Measurements from ENCODE around the gene S100PBP.
"Not testable (repeated sequence)": the region's sequence is repeated elsewhere in the genome, so short reads cannot be mapped to it uniquely, and the experiment has no call there.

Gene S100PBP

DNA sequence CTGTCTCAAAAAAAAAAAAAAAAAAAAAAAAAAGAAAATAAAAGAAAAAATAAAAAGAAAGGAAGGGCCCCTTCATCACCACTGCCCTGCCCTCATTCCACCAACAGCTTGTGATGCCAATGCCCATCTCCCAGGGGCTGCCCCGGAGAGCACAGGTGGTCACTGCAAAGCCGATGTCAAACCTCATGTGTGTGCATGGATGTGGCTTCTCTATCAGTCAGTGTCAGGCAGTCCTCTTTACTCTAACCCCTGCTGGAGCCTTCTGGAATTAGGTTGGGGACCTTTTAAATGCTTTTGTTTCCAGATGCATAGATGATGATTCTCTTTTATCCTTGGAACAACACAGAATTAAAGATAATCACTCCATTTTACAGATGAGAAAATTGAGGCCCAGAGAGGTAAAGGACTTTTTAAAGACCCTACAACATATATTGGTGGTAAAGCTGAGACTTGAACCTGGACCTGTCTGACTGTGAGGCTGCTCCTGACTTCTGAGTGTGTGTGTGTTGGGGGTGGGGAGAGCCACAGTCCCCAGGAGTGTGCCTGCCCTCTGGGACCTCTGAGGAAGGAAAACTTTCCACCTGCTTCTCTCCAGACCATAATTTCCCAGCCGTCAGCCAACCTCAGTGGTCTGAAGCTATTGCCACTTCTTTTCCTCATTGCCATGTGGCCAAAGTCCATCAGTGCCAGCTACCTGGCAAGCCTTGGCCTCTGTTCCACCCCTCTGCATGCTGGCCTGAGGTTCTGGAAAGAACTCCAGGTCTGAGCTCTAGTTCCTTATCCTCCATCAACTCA lies 86.7 kb downstream of the S100PBP start:
- H3K27ac ChIP-seq (ENCODE audit: low read length), result no peak overlapping the region
- H3K79me2 ChIP-seq (ENCODE audit: low read length), result no peaks in the 10 kb centered on the region
- H3K9ac ChIP-seq (ENCODE audit: low read length), result no peak overlapping the region
- TF ChIP-seq EZH2phosphoT487 (IDR thresholded peaks at IDR 0.05; ENCODE audit: low read depth), result no peak
- TF ChIP-seq, protein P1, sequence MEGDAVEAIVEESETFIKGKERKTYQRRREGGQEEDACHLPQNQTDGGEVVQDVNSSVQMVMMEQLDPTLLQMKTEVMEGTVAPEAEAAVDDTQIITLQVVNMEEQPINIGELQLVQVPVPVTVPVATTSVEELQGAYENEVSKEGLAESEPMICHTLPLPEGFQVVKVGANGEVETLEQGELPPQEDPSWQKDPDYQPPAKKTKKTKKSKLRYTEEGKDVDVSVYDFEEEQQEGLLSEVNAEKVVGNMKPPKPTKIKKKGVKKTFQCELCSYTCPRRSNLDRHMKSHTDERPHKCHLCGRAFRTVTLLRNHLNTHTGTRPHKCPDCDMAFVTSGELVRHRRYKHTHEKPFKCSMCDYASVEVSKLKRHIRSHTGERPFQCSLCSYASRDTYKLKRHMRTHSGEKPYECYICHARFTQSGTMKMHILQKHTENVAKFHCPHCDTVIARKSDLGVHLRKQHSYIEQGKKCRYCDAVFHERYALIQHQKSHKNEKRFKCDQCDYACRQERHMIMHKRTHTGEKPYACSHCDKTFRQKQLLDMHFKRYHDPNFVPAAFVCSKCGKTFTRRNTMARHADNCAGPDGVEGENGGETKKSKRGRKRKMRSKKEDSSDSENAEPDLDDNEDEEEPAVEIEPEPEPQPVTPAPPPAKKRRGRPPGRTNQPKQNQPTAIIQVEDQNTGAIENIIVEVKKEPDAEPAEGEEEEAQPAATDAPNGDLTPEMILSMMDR (IDR thresholded peaks at IDR 0.05; ENCODE audit: low read depth, low read length), result no peak
- no peaks in the 10 kb centered on the region for H3K36me3 ChIP-seq (replicated peaks; ENCODE audit: low read depth, low read length)
- H3K27me3 ChIP-seq (ENCODE audit: low read depth, low read length), result no peaks in the 10 kb centered on the region
- H4K20me1 ChIP-seq (ENCODE audit: insufficient read depth, low read length), result no peaks in the 10 kb centered on the region
- H3K9me3 ChIP-seq (ENCODE audit: insufficient read depth, low read length), result no peaks in the 10 kb centered on the region
- no peak overlapping the region for H2AFZ ChIP-seq (ENCODE audit: low read depth, low read length)
- no peak overlapping the region for H3K4me3 ChIP-seq (ENCODE audit: low read length)
- H3K4me1 ChIP-seq (ENCODE audit: low read length), result peaks cover 6% of the 10 kb centered on the region
- no peak overlapping the region for H3K4me2 ChIP-seq (ENCODE audit: low read length)

DNA sequence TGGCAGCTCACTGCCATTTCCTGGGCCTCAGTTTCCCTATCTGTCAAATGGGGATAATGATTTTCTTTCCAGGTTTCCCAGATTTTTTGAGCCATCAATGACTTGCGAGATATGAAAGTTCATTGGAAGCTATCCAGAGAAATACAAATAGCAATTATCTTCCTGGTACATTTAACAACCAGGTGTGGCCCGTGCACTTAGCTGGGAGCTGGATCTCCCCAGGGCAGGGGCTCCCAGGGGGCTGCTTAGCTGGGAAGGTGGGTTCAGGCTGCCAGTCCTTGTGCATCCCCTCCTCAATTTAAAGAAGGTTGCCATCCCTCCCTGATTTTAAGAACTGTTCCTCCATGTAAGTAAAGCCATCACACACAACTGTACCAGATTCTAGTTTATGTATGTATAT lies 87.3 kb downstream of the S100PBP start:
- H3K27ac ChIP-seq (ENCODE audit: low read length), result no peak overlapping the region
- TF ChIP-seq, protein P1 (IDR thresholded peaks at IDR 0.05; ENCODE audit: low read depth, low read length), result no peak
- TF ChIP-seq EZH2phosphoT487 (IDR thresholded peaks at IDR 0.05; ENCODE audit: low read depth), result no peak
- no peak overlapping the region for H3K4me3 ChIP-seq (ENCODE audit: low read length)
- H3K27me3 ChIP-seq (ENCODE audit: low read depth, low read length), result no peaks in the 10 kb centered on the region
- H3K9ac ChIP-seq (ENCODE audit: low read length), result no peak overlapping the region
- H3K9me3 ChIP-seq (ENCODE audit: insufficient read depth, low read length), result no peaks in the 10 kb centered on the region
- no peaks in the 10 kb centered on the region for H4K20me1 ChIP-seq (ENCODE audit: insufficient read depth, low read length)
- no peaks in the 10 kb centered on the region for H3K79me2 ChIP-seq (ENCODE audit: low read length)
- no peaks in the 10 kb centered on the region for H3K36me3 ChIP-seq (replicated peaks; ENCODE audit: low read depth, low read length)
- no peak overlapping the region for H3K4me2 ChIP-seq (ENCODE audit: low read length)
- H2AFZ ChIP-seq (ENCODE audit: low read depth, low read length), result no peak overlapping the region
- peaks cover 6% of the 10 kb centered on the region for H3K4me1 ChIP-seq (ENCODE audit: low read length)

DNA sequence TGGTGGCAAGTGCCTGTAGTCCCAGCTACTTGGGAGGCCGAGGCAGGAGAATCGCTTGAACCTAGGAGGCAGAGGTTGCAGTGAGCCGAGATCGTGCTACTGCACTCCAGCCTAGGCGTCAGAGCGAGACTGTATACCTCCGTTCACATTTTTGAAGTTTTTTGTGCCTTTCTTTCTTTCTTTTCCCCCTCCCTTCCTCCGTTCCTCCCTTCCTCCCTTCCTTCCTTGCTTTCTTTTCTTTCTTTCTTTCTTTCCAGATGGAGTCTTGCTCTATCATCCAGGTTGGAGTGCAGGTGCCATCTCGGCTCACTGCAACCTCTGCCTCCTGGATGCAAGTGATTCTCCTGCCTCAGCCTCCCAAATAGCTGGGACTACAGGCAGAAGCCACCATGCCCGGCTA lies 88.1 kb downstream of the S100PBP start:
- H3K4me1 ChIP-seq (ENCODE audit: low read length); H2AFZ ChIP-seq (ENCODE audit: low read depth, low read length); H3K4me3 ChIP-seq (ENCODE audit: low read length); H4K20me1 ChIP-seq (ENCODE audit: insufficient read depth, low read length); H3K9ac ChIP-seq (ENCODE audit: low read length); H3K4me2 ChIP-seq (ENCODE audit: low read length); H3K27ac ChIP-seq (ENCODE audit: low read length); H3K79me2 ChIP-seq (ENCODE audit: low read length); H3K36me3 ChIP-seq (replicated peaks; ENCODE audit: low read depth, low read length); H3K9me3 ChIP-seq (ENCODE audit: insufficient read depth, low read length); H3K27me3 ChIP-seq (ENCODE audit: low read depth, low read length): not testable (repeated sequence)

DNA sequence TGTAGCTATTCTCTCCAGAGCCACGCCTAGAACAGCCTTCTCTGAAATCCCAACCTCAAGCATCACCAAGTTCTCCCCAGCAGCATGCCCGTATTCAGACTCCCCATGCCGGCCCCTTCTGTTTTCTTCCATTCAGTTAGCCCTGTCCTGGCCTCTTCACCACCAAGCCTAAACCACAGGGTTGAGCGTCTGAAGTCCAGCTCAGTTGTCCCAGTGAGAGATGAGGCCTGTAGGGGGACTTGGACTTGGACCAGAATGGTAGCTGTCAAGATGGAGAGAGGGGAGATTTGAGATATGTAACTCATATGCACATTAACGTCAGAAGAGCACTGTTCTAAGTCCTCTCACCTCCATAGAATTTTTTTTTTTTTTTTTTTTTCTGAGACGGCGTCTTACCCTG lies 89.2 kb downstream of the S100PBP start:
- Histone ChIP-seq H3K4me1 (ENCODE audit: low read length) (no peaks in the 10 kb centered on the region; the same call in 1 of the 2 replicates), H3K4me3 (ENCODE audit: low read length) (no peak overlapping the region), H3K9me3 (ENCODE audit: insufficient read depth, low read length) (no peaks in the 10 kb centered on the region), H3K4me2 (ENCODE audit: low read length) (no peak overlapping the region), H2AFZ (ENCODE audit: low read depth, low read length) (no peak overlapping the region), H3K27me3 (ENCODE audit: low read depth, low read length) (no peaks in the 10 kb centered on the region), H3K79me2 (ENCODE audit: low read length) (no peaks in the 10 kb centered on the region), H3K27ac (ENCODE audit: low read length) (no peak overlapping the region), H4K20me1 (ENCODE audit: insufficient read depth, low read length) (no peaks in the 10 kb centered on the region), H3K36me3 (replicated peaks; ENCODE audit: low read depth, low read length) (no peaks in the 10 kb centered on the region), H3K9ac (ENCODE audit: low read length) (no peak overlapping the region)
- TF ChIP-seq, protein P1 (IDR thresholded peaks at IDR 0.05; ENCODE audit: low read depth, low read length), result no peak
- no peak for TF ChIP-seq EZH2phosphoT487 (IDR thresholded peaks at IDR 0.05; ENCODE audit: low read depth)

Data from OCI-LY3 (cell line).